Breast epithelium (tissue), 3 donors: Measurements from ENCODE around the gene CCDC85B.

ENCODE experiments used
- POLR2A ChIP-seq: fragments of 450-650 bp; IDR thresholded peaks from one replicate; pipeline ENCODE4 v1.6.1; 2016; ENCODE audit warnings: antibody characterized with exemption, mild to moderate bottlenecking, moderate library complexity
- TF ChIP-seq, protein P1 (sequence below), 3 donors: fragments of 450-650 bp; IDR thresholded peaks; one replicate each; pipeline ENCODE4 v1.5.1; 2016 to 2017; ENCODE audit warnings: antibody characterized with exemption in 3 of 3, mild to moderate bottlenecking in 3 of 3, moderate library complexity in 3 of 3

DNA sequence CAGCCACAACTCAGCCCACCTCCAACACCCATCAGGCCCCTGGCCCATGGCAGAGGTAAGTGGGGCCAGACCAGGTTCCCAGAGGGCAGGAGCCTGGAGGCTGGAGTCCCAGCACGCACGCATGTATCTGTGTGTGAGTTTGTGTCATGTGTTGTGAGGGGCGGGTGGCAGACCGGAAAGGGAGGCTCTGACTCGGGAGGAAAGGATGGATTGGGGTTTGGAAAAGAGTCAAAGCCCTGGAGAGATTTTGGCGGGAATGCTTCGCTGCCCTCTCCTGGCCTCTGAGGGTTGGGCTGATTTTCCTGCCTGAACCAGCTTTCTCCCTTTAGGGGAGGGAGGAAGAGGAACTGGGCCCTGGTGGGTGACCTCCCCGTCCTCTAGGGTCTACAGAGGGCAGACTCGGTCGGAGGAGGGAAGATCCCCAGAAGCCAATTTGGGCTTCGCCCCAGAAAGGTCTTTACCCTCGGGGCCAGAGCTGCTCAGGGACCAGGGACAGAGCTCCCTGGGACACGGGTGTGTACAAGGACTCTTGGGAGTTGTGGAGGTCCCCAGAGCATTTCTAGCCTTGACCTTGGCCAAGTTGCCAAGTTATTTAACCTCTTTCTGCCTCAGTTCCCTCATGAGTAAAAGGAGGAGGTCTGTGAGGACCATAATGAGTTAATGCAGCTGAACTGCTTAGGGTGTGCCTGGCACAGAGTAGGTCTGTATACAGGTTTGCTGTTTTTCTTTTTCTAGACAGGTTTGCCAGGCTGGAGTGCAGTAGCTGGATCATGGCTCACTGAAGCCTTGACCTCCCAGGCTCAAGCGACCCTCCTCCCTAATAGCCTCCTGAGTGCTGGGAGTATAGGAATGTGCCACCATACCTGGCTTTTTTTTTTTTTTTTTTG is 21.5 kb downstream of the CCDC85B start:
- TF ChIP-seq, protein P1, sequence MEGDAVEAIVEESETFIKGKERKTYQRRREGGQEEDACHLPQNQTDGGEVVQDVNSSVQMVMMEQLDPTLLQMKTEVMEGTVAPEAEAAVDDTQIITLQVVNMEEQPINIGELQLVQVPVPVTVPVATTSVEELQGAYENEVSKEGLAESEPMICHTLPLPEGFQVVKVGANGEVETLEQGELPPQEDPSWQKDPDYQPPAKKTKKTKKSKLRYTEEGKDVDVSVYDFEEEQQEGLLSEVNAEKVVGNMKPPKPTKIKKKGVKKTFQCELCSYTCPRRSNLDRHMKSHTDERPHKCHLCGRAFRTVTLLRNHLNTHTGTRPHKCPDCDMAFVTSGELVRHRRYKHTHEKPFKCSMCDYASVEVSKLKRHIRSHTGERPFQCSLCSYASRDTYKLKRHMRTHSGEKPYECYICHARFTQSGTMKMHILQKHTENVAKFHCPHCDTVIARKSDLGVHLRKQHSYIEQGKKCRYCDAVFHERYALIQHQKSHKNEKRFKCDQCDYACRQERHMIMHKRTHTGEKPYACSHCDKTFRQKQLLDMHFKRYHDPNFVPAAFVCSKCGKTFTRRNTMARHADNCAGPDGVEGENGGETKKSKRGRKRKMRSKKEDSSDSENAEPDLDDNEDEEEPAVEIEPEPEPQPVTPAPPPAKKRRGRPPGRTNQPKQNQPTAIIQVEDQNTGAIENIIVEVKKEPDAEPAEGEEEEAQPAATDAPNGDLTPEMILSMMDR (IDR thresholded peaks at IDR 0.05) = peak in 2 of 3 donors; percentile 25 to 28
- TF ChIP-seq POLR2A = no peak
